ENCODE data around the gene MCTP2.
"Not testable (repeated sequence)": the region's sequence is repeated elsewhere in the genome, so short reads cannot be mapped to it uniquely, and the experiment has no call there.

The MCTP2 gene

GRCh38 chr15:94477913-94478553 is 246.7 kb downstream of the MCTP2 start:
- no peak for DNase-seq

DNA sequence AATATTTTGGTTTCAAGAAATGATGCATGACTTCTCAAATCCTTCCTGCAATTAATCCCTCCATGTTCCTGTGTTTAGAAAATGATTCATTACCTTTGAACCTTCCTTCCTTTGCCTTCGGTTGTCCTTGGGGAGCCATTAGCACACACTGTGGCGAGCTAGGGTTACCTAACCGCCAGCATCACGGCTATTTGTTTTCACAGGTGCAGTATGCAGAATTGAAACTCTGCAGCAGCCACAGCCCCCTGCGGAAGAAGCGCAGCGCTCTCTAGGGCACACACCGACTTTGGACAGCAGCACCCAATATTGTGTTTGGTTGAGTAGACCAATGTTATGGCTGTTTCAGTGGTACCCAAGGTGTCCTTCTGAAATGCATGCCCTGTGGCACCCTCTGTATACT is 247.4 kb downstream of the MCTP2 start:
- no peak for DNase-seq

GRCh38 chr15:94480289-94480834 is 249.0 kb downstream of the MCTP2 start:
- DNase-seq, result no peak

- DNase-seq, result no peak
Measured at GRCh38 chr15:94485148-94485719, 253.9 kb downstream of the MCTP2 start.

DNA sequence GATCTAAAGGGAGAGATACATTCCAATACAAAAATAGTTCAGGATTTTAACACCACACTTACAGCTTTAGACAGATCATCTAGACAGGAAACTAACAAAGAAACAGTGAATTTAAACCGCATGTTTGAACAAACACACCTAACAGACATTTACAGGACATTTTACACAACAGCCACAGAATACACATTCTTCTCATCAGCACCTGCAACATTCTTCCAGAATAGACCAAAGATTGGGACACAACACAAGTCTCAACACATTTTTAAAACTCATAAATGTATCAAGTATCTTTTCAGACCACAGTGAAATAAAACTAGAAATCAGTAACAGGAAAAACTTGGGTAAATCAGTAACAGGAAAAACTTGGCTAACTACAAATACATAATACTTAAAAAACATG is 256.3 kb downstream of the MCTP2 start:
- DNase-seq, result no peak

- no peak for DNase-seq
Measured at GRCh38 chr15:94493176-94493575, 261.8 kb downstream of the MCTP2 start.

DNA sequence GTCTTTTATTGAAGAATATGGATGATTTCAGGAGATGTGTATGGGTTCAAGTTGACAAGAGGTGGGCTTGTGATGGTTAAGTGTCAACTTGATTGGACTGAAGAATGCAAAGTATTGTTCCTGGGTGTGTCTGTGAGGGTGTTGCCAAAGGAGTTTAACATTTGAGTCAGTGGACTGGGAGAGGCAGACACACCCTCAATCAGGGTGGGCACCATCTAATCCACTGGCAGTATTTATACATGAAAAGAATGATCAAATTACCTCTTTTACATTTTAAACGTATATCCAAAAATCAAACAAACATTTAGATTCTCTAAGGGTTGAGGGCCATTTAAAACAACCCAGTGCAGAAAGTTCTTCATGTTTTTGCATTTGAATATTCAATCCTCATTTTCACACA is 262.2 kb downstream of the MCTP2 start:
- not testable (repeated sequence) for DNase-seq

GRCh38 chr15:94494732-94495131 is 263.4 kb downstream of the MCTP2 start:
- DNase-seq, result no peak

DNA sequence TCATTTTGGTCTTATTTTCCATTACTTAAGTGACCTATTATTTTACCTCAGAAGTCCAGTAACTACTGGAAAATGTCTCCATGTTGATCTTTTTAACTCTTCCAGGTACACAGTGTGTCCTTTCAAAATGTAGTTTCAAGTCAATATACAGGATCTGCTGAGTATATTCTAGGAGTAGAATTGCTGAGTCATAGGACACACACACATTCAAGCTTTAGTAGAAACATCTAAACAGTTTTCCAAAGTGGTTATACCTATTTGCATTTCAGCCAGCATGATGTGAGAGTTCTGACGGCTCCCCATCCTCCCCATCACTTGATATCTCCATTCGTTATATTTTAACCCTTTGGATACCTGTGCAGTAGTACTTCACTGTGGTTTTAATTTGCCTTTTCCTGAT is 271.9 kb downstream of the MCTP2 start:
- no peak for DNase-seq

DNA sequence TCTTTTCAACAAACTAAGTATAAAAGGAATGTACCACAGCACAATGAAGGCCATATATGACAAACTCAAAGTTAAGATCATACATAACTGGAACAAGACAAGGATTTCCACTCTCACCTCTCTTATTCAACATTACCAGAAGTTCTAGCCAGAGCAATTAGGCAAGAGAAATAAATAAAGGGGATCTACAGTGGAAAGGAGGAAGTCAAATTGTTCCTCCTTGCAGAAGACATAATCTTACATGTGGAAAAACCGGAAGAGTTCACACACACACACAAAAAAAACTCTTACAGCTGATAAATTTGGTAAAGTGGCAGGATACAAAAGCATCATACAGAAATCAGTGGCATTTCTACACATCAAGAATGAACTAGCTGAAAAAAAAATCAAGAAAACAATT is 277.9 kb downstream of the MCTP2 start:
- no peak for DNase-seq

DNA sequence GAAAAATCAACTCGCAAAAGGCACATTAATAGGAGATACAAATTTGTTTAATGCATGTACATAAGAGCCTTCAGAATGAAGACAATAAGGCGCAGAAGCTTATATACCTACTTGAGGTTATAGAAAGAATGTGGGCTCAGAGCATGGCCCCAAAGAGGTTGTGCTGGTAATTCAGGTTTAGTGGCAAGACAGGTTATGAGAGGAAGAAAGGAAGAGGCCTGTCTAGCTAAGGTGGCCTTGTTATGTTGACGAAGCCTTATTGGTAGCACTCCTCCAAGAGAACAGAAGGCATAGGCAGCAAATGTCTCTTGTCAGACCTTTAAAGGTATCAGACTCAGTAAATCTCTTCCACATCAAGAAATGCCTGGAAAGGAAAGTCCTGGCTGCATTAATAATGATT is 290.8 kb downstream of the MCTP2 start:
- no peak for DNase-seq

GRCh38 chr15:94523873-94524272 is 292.5 kb downstream of the MCTP2 start:
- DNase-seq, result no peak

DNA sequence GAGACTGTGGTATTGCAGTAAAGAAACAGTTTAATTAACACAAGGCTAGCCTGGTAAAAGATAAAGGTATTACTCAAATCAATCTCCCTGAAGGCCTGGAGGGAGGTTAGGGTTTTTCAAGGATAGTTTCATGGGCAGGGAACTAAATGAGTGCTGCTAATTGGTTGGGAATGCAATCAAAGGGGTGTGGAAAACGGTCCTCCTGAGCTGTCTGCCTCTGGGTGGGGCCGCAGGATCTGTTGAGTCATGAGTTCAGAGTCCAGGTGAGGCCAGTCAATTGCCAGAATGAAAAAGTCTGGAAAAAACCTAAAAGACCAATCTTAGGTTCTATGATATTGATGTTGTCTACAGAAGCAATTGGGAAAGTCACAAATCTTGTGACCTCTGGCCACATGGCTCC is 293.2 kb downstream of the MCTP2 start:
- no peak for DNase-seq

- no peak for DNase-seq
Measured at GRCh38 chr15:94526071-94526689, 294.8 kb downstream of the MCTP2 start.

DNA sequence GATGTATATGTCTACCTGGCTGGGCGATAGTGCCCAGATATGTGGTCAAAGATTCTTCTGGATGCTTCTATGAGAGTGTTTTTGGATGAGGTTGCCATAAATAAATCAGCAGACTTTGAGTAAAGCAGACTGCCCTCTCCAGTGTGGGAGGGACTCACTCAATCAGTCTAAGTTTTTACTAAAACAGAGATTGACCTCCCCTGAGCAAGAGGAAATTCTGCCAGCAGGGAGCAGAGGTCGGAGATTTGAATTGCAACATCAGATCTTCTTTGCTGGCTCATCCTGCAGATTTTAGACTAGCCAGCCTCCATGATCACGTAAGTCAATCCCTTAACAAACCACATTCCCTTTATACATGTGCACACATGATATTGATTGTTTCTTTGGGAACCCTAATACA is 300.9 kb downstream of the MCTP2 start:
- no peak for DNase-seq
